Activated CD8-positive, alpha-beta memory T cell treated with anti-CD3 and anti-CD28 coated beads, Interleukin-2, amount 50 U/mL, for 48 hours (primary cell): ENCODE results near the gene BEND2.

Experiments used
- DNase-seq: peaks from one replicate; pipeline ENCODE4 v3.0.0-alpha.2; 2020

BEND2 gene

DNA sequence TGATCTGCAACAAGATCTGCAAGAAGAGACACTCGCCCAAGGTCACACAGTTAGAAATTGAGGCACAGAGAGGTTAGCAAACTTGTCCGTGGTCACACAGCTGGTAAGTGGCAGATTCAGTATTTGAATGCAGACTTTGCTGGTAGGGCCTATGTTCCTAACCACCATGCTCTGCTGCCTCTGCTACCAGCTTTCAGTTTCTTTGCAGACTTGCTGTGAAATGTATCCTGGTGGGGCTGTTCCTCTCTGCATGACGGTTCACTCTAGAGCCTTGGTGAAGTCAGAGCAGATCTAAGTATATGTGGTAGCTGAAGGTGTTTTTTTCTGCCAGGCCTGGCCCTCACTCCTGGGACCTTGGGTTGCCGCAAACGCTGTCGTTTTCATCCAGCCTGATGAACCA lies 87.1 kb downstream of the BEND2 start:
- DNase-seq: no peak

- DNase-seq: no peak
Observed at GRCh38 chrX:18129690-18130089, 91.0 kb downstream of the BEND2 start.

- DNase-seq: no peak
Observed at GRCh38 chrX:18126971-18127370, 93.7 kb downstream of the BEND2 start.

DNA sequence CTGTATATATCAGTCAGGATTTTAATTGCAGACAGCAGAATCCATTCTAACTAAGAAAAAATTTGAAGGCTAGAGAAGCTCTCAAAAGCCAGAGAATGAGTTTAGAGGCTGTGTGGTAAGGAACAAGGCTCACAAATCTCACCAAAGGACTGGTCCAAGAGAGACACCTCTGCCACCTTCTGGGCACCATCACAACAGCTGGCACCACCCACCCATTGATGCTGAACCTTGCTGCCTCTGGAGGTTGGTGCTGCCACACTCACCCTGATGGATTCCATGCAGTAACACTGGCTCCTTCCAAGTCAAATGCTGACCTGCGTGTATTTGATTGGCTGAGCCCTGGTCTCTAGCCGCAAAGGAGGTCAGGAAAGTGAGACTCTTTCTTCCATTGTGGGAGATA lies 100.8 kb downstream of the BEND2 start:
- DNase-seq: no peak
